PC-9 (cell line): ENCODE results near the gene FOXM1. TPM values are rescaled to one million over a fixed set of nuclear protein-coding genes. Genes with fewer than 3 reads are reported as not detected.

Experiments
- BruUV-seq: library from RNA; stranded (reverse); fragments of 400-500 nt; replicated peaks from 2 replicates; lab custom pipeline; 2021; lab: Mats Ljungman, UMichigan
- CTCF ChIA-PET: fragments of 300-600 bp; sonication (Branson Sonifier 250); formaldehyde crosslinking; loops from one replicate; lab custom pipeline; 2022; ENCODE audit warnings: antibody characterized with exemption; lab: Charles Lee
- POLR2A ChIA-PET: fragments of 300-600 bp; sonication (Branson Sonifier 250); formaldehyde crosslinking; loops from one replicate; lab custom pipeline; 2022; ENCODE audit warnings: antibody characterized with exemption; ENCODE audit not compliant: unreplicated experiment; lab: Charles Lee
- DNase-seq, 2 experiments: peaks; one replicate each; pipeline versions ENCODE4 v3.0.0 to v3.0.0-alpha.2; 2015 to 2022; ENCODE audit warnings: mixed read lengths in 1 of 2
- H2AFZ ChIP-seq: fragments of 200-600 bp; sonication (generic); 2 replicates; pipeline ENCODE4 v1.8.1; 2017; ENCODE audit warnings: antibody characterized with exemption
- H3F3A ChIP-seq: fragments of 200-600 bp; sonication (generic); 2 replicates; pipeline ENCODE4 v1.8.1; 2017; ENCODE audit warnings: antibody characterized with exemption, mild to moderate bottlenecking, low read depth; ENCODE audit not compliant: insufficient read depth
- H3K27ac ChIP-seq: fragments of 200-600 bp; sonication (generic); 2 replicates; pipeline ENCODE4 v1.6.1; 2016; ENCODE audit warnings: mixed run types
- H3K27me3 ChIP-seq: fragments of 200-600 bp; sonication (generic); 2 replicates; pipeline ENCODE4 v1.6.1; 2016; ENCODE audit warnings: low read depth, mixed run types; ENCODE audit not compliant: insufficient read depth
- H3K36me3 ChIP-seq: fragments of 200-600 bp; sonication (generic); 2 replicates; pipeline ENCODE4 v1.6.1; 2016; ENCODE audit warnings: low read depth, mixed run types
- H3K4me1 ChIP-seq: fragments of 200-600 bp; sonication (generic); replicated peaks from 2 replicates; pipeline ENCODE4 v1.6.1; 2016; ENCODE audit warnings: mixed run types; ENCODE audit not compliant: insufficient read depth
- H3K4me2 ChIP-seq: fragments of 200-600 bp; sonication (generic); 2 replicates; pipeline ENCODE4 v1.6.1; 2017; ENCODE audit warnings: mixed run types
- H3K4me3 ChIP-seq: fragments of 200-600 bp; sonication (generic); 2 replicates; pipeline ENCODE4 v1.6.1; 2016; ENCODE audit warnings: mixed run types
- H3K79me2 ChIP-seq: fragments of 200-600 bp; sonication (generic); 2 replicates; pipeline ENCODE4 v1.6.1; 2017; ENCODE audit warnings: low read depth, mixed run types
- H3K9me2 ChIP-seq: fragments of 200-600 bp; sonication (generic); 2 replicates; pipeline ENCODE4 v1.8.1; 2017; ENCODE audit warnings: mild to moderate bottlenecking; ENCODE audit not compliant: insufficient read depth
- H3K9me3 ChIP-seq: fragments of 200-600 bp; sonication (generic); 2 replicates; pipeline ENCODE4 v1.8.1; 2016; ENCODE audit warnings: low read depth; ENCODE audit not compliant: insufficient read depth
- H4K20me1 ChIP-seq: fragments of 200-600 bp; sonication (generic); 2 replicates; pipeline ENCODE4 v1.8.1; 2017; ENCODE audit not compliant: insufficient read depth
- CTCF ChIP-seq: fragments of 200-600 bp; sonication (generic); conservative IDR thresholded peaks from 2 replicates; pipeline ENCODE4 v1.6.1; 2017; ENCODE audit warnings: mixed run types, antibody characterized with exemption, mild to moderate bottlenecking, moderate library complexity
- EZH2 ChIP-seq: fragments of 200-600 bp; sonication (generic); IDR thresholded peaks from 2 replicates; pipeline ENCODE4 v1.8.0; 2017; ENCODE audit warnings: antibody characterized with exemption, low read depth
- intact Hi-C: fragments of 100-400 bp; cut with micrococcal nuclease; formaldehyde crosslinking; loops from one replicate; pipeline ENCODE4 v1.10.0; 2022; ENCODE audit not compliant: unreplicated experiment
- total RNA-seq: library from RNA; stranded (reverse); gene quantifications from 2 replicates; pipeline ENCODE4 v1.2.3, GENCODE V29; 2021

Gene FOXM1
- total RNA-seq, 1 experiment from 2014 or later: 225 TPM

GRCh38 chr12:2919249-2919648, 42.3 kb upstream of the FOXM1 start:
- BruUV-seq: no TSS peak
- H3K27ac ChIP-seq: no peak overlapping the region
- H3K4me3 ChIP-seq: no peak overlapping the region
- CTCF ChIA-PET: no interaction called here
- H3K79me2 ChIP-seq: no peaks in the 10 kb centered on the region
- H3K9me3 ChIP-seq: no peaks in the 10 kb centered on the region
- POLR2A ChIA-PET: no interaction called here
- no peak overlapping the region for H2AFZ ChIP-seq
- no peaks in the 10 kb centered on the region for H4K20me1 ChIP-seq
- no peaks in the 10 kb centered on the region for H3K4me1 ChIP-seq
- H3K27me3 ChIP-seq: no peaks in the 10 kb centered on the region
- H3K9me2 ChIP-seq: no peaks in the 10 kb centered on the region
- no peak for TF ChIP-seq EZH2
- TF ChIP-seq CTCF: no peak
- no peak overlapping the region for H3K4me2 ChIP-seq
- intact Hi-C loops: no loop called here
- no peaks in the 10 kb centered on the region for H3F3A ChIP-seq
- H3K36me3 ChIP-seq: peaks cover 26% of the 10 kb centered on the region; the same call in 1 of the 2 replicates
- DNase-seq: no peak

GRCh38 chr12:2912216-2912575, 35.2 kb upstream of the FOXM1 start:
- DNase-seq: no peak
- Histone ChIP-seq H3K27ac (no peak overlapping the region), H4K20me1 (0 out of 2 replicates have a peak, but pooled peaks cover 10% of the 10 kb centered on the region), H3K4me3 (no peak overlapping the region), H3K4me1 (0 out of 2 replicates have a peak, but pooled peaks cover 4% of the 10 kb centered on the region), H3F3A (peaks cover 11% of the 10 kb centered on the region), H2AFZ (no peak overlapping the region), H3K9me2 (no peaks in the 10 kb centered on the region), H3K79me2 (0 out of 2 replicates have a peak, but pooled peaks cover 3% of the 10 kb centered on the region), H3K36me3 (peaks cover 8% of the 10 kb centered on the region), H3K9me3 (no peaks in the 10 kb centered on the region), H3K4me2 (no peak overlapping the region), H3K27me3 (no peaks in the 10 kb centered on the region)
- intact Hi-C loops: no loop called here
- ChIA-PET POLR2A (no interaction called here), CTCF (no interaction called here)
- TF ChIP-seq CTCF (no peak), EZH2 (no peak)
- no TSS peak for BruUV-seq

- Histone ChIP-seq H3K36me3 (peaks cover 3% of the 10 kb centered on the region; the same call in 1 of the 2 replicates), H3K4me3 (no peak overlapping the region), H4K20me1 (peaks cover 40% of the 10 kb centered on the region), H3K4me1 (0 out of 2 replicates have a peak, but pooled peaks cover 4% of the 10 kb centered on the region), H3F3A (peaks cover 11% of the 10 kb centered on the region; the same call in 1 of the 2 replicates), H3K27me3 (no peaks in the 10 kb centered on the region), H3K79me2 (peaks cover 30% of the 10 kb centered on the region), H3K27ac (no peak overlapping the region), H3K9me3 (no peaks in the 10 kb centered on the region), H3K9me2 (no peaks in the 10 kb centered on the region), H3K4me2 (no peak overlapping the region), H2AFZ (no peak overlapping the region)
- DNase-seq: no peak
- intact Hi-C loops: no loop called here
- TF ChIP-seq EZH2 (no peak), CTCF (no peak)
- ChIA-PET POLR2A (no interaction called here), CTCF (no interaction called here)
- BruUV-seq: no TSS peak
These were observed 27.3 kb upstream of the FOXM1 start for GRCh38 chr12:2904260-2904659.
